Type B pancreatic cell (in vitro differentiated cells): Measurements from ENCODE around the gene TIFAB. TPM values are rescaled to one million over a fixed set of nuclear protein-coding genes. Genes with fewer than 3 reads are reported as not detected.

Experiments
- DNase-seq: peaks from one replicate; pipeline ENCODE4 v3.0.0; 2021; ENCODE audit warnings: mixed read lengths; ENCODE audit not compliant: unreplicated experiment; ENCODE audit errors: extremely low spot score
- H3K27ac Mint-ChIP-seq: 2 replicates; pipeline ENCODE4 v1.8.0; 2021; ENCODE audit warnings: mild to moderate bottlenecking, mixed read lengths
- H3K27me3 Mint-ChIP-seq: 2 replicates; pipeline ENCODE4 v1.8.0; 2021; ENCODE audit warnings: mixed read lengths
- H3K36me3 Mint-ChIP-seq: 2 replicates; pipeline ENCODE4 v1.8.0; 2021; ENCODE audit warnings: mixed read lengths
- H3K4me1 Mint-ChIP-seq: one replicate; pipeline ENCODE4 v1.8.0; 2021; ENCODE audit warnings: mixed read lengths; ENCODE audit not compliant: unreplicated experiment
- H3K4me3 Mint-ChIP-seq: 2 replicates; pipeline ENCODE4 v1.8.0; 2021; ENCODE audit warnings: mild to moderate bottlenecking, mixed read lengths
- H3K9me3 Mint-ChIP-seq: 2 replicates; pipeline ENCODE4 v1.8.0; 2021; ENCODE audit warnings: mixed read lengths
- CTCF ChIP-seq: fragments of 200-600 bp; sonication (generic); conservative IDR thresholded peaks from 2 replicates; pipeline ENCODE4 v1.5.0; 2021; ENCODE audit warnings: antibody characterized with exemption, mild to moderate bottlenecking
- total RNA-seq: library from RNA; stranded (reverse); gene quantifications from 2 replicates; pipeline ENCODE4 v1.2.1, GENCODE V29; 2021; ENCODE audit warnings: low replicate concordance

The TIFAB gene
- total RNA-seq, 1 donor from 2014 or later: not detected

- no peak for TF ChIP-seq CTCF
- no peaks in the 10 kb centered on the region for H3K9me3 Mint-ChIP-seq
- no peaks in the 10 kb centered on the region for H3K36me3 Mint-ChIP-seq
- no peak overlapping the region for H3K4me3 Mint-ChIP-seq
- peaks cover 55% of the 10 kb centered on the region for H3K27me3 Mint-ChIP-seq
- DNase-seq: no peak
- H3K4me1 Mint-ChIP-seq: peaks cover 7% of the 10 kb centered on the region
- H3K27ac Mint-ChIP-seq: no peak overlapping the region
These were observed 6.8 kb upstream of the TIFAB start for GRCh38 chr5:135458921-135459331.

GRCh38 chr5:135458356-135458755 is 6.2 kb upstream of the TIFAB start:
- Mint-ChIP-seq H3K4me3 (no peak overlapping the region), H3K36me3 (no peaks in the 10 kb centered on the region), H3K27me3 (peaks cover 51% of the 10 kb centered on the region), H3K4me1 (peaks cover 7% of the 10 kb centered on the region), H3K27ac (no peak overlapping the region), H3K9me3 (no peaks in the 10 kb centered on the region)
- no peak for DNase-seq
- TF ChIP-seq CTCF: no peak

- Mint-ChIP-seq H3K36me3 (no peaks in the 10 kb centered on the region), H3K27ac (no peak overlapping the region), H3K4me3 (no peak overlapping the region), H3K9me3 (no peaks in the 10 kb centered on the region), H3K27me3 (peaks cover 47% of the 10 kb centered on the region), H3K4me1 (peaks cover 5% of the 10 kb centered on the region)
- no peak for DNase-seq
- peak; percentile 90 for TF ChIP-seq CTCF
These were observed 5.4 kb upstream of the TIFAB start for GRCh38 chr5:135457424-135458071.

- H3K4me1 Mint-ChIP-seq: no peaks in the 10 kb centered on the region
- H3K9me3 Mint-ChIP-seq: no peaks in the 10 kb centered on the region
- no peak for TF ChIP-seq CTCF
- DNase-seq: no peak
- H3K4me3 Mint-ChIP-seq: no peak overlapping the region
- H3K36me3 Mint-ChIP-seq: no peaks in the 10 kb centered on the region
- H3K27me3 Mint-ChIP-seq: peaks cover 38% of the 10 kb centered on the region
- H3K27ac Mint-ChIP-seq: no peak overlapping the region
These were observed 4.3 kb upstream of the TIFAB start for GRCh38 chr5:135456238-135457099.

- DNase-seq: no peak
- Mint-ChIP-seq H3K27ac (no peak overlapping the region), H3K4me3 (no peak overlapping the region), H3K36me3 (no peaks in the 10 kb centered on the region), H3K9me3 (no peaks in the 10 kb centered on the region), H3K27me3 (peaks cover 35% of the 10 kb centered on the region), H3K4me1 (no peaks in the 10 kb centered on the region)
- no peak for TF ChIP-seq CTCF
These were observed 3.7 kb upstream of the TIFAB start for GRCh38 chr5:135455876-135456237.
